Esophagus muscularis mucosa (tissue), 3 donors: ENCODE measurements around the gene CDKL4.

Source experiments
- EP300 ChIP-seq: sonication (generic); formaldehyde crosslinking; IDR thresholded peaks from one replicate; pipeline ENCODE4 v1.6.1; 2017; ENCODE audit warnings: antibody characterized with exemption
- TF ChIP-seq, protein P1 (sequence below), 3 experiments: fragments of 200-600 bp in 2 of 3; fragments of 450-650 bp in 1 of 3; sonication (generic) in 2 of 3; IDR thresholded peaks; one replicate each; pipeline ENCODE4 v1.5.1; 2017 to 2019; ENCODE audit warnings: antibody characterized with exemption in 3 of 3, mild to moderate bottlenecking in 2 of 3, moderate library complexity in 1 of 3

DNA sequence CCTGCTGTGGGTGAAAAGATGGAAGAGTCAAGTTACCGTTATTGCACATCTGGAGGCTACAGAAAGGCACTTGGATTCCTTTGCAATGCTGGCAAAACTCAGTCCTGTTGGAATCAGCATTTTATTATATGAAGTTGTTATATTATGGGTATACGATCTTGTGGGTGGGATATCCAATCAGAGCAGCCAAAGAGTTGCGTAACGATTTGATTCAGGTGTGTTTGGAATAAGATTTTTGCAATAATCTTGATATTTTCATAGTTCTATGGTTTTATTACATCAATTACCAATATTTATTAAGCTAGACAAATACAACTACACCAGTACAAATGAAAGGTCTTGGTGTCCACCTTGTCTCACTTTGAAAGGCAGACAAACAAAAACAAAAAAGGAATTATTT lies 65.0 kb downstream of the CDKL4 start:
- TF ChIP-seq, protein P1, sequence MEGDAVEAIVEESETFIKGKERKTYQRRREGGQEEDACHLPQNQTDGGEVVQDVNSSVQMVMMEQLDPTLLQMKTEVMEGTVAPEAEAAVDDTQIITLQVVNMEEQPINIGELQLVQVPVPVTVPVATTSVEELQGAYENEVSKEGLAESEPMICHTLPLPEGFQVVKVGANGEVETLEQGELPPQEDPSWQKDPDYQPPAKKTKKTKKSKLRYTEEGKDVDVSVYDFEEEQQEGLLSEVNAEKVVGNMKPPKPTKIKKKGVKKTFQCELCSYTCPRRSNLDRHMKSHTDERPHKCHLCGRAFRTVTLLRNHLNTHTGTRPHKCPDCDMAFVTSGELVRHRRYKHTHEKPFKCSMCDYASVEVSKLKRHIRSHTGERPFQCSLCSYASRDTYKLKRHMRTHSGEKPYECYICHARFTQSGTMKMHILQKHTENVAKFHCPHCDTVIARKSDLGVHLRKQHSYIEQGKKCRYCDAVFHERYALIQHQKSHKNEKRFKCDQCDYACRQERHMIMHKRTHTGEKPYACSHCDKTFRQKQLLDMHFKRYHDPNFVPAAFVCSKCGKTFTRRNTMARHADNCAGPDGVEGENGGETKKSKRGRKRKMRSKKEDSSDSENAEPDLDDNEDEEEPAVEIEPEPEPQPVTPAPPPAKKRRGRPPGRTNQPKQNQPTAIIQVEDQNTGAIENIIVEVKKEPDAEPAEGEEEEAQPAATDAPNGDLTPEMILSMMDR (IDR thresholded peaks at IDR 0.05), result no peak
- no peak for TF ChIP-seq EP300
